Motor neuron (in vitro differentiated cells): ENCODE data around the gene HDAC10. TPM values are rescaled to one million over a fixed set of nuclear protein-coding genes. Genes with fewer than 3 reads are reported as not detected.

Experiments
- ATAC-seq, 8 experiments: fragments of 200-7000 bp; cut with Tn5 transposase; replicated peaks in 6 of 8; 2 replicates each; pipeline ENCODE4 v1.8.0; 2021; ENCODE audit warnings: mild to moderate bottlenecking in 8 of 8, moderate library complexity in 8 of 8
- H3K27ac ChIP-seq, 2 donors: fragments of 250-450 bp; sonication (Bioruptor Pico); 2 replicates each; pipeline ENCODE4 v1.9.0; 2021; ENCODE audit warnings: antibody characterized with exemption in 2 of 2, mild to moderate bottlenecking in 2 of 2, moderate library complexity in 1 of 2
- H3K4me1 ChIP-seq, 2 donors: fragments of 250-450 bp; sonication (Bioruptor Pico); replicated peaks in 1 of 2; 2 replicates each; pipeline ENCODE4 v1.6.1; 2021; ENCODE audit warnings: antibody characterized with exemption in 2 of 2, mild to moderate bottlenecking in 2 of 2, moderate library complexity in 1 of 2
- H3K4me3 ChIP-seq, 5 donors: fragments of 250-450 bp; sonication (Bioruptor Pico); 2 replicates each; pipeline ENCODE4 v1.9.0; 2021; ENCODE audit warnings: antibody characterized with exemption in 5 of 5, mild to moderate bottlenecking in 5 of 5, moderate library complexity in 4 of 5
- WGBS, 10 experiments: fragments of 450-650 bp; shearing (Covaris generic); methylation state at CpG; one replicate each; pipeline ENCODE4 v1.0.0; 2022; 5-methylcytosine and 5-hydroxymethylcytosine counted together
- in situ Hi-C, 9 experiments: fragments of 400-800 bp; cut with MboI; loops; one replicate each; pipeline ENCODE4 v1.15.0; 2021; ENCODE audit warnings: low sequenced_read_pairs in 9 of 9, low pct_unique_long_range_greater_than_20kb in 2 of 9; ENCODE audit not compliant: unreplicated experiment in 9 of 9
- total RNA-seq, 8 experiments: library from RNA; unstranded; fragments of 300-600 nt; gene quantifications; 2 replicates each; pipeline versions ENCODE4 v1.2.3 to v1.2.4, GENCODE V29; 2022

HDAC10 gene
- total RNA-seq, 8 experiments from 2014 or later = 9.0 to 46.4 (median 16.2) TPM

GRCh38 chr22:50227579-50228215 is 23.4 kb downstream of the HDAC10 start:
- peak in 2 of 8 experiments; percentile 10 to 15 for ATAC-seq
- H3K4me3 ChIP-seq = no peak overlapping the region
- in situ Hi-C loops = no loop called here

GRCh38 chr22:50226875-50227165 is 24.2 kb downstream of the HDAC10 start:
- no peak overlapping the region for H3K27ac ChIP-seq
- WGBS, 10 experiments = no CpG with 5 or more reads among the region's 18 CpGs
- no peak for ATAC-seq
- in situ Hi-C loops = no loop called here
- H3K4me1 ChIP-seq = no peaks in the 10 kb centered on the region
- H3K4me3 ChIP-seq = no peak overlapping the region

More at GRCh38 chr22:50227579-50228215, 23.4 kb downstream of the HDAC10 start:
- Histone ChIP-seq H3K4me1 (no peaks in the 10 kb centered on the region), H3K27ac (no peak overlapping the region)
- WGBS, 10 experiments = 93 to 100% (median 100%) methylated on average over 1 to 5 of the region's 25 CpGs; no CpG with 5 or more reads in 4 of the 10 experiments

- Histone ChIP-seq H3K27ac (no peak overlapping the region), H3K4me3 (no peak overlapping the region), H3K4me1 (no peaks in the 10 kb centered on the region)
- in situ Hi-C loops = no loop called here
- 87 to 100% (median 95%) methylated on average over 1 to 7 of the region's 31 CpGs; no CpG with 5 or more reads in 6 of the 10 experiments for WGBS, 10 experiments
- ATAC-seq = peak in 2 of 8 experiments; percentile 12
Observed at GRCh38 chr22:50226063-50226874, 24.8 kb downstream of the HDAC10 start.

- no peaks in the 10 kb centered on the region for H3K4me1 ChIP-seq
- ATAC-seq = no peak
- H3K27ac ChIP-seq = no peak overlapping the region
- WGBS, 10 experiments = 80 to 100% (median 95%) methylated on average over 1 to 4 of the region's 24 CpGs; no CpG with 5 or more reads in 5 of the 10 experiments
- H3K4me3 ChIP-seq = no peak overlapping the region
- in situ Hi-C loops = no loop called here
Observed at GRCh38 chr22:50225200-50225969, 25.7 kb downstream of the HDAC10 start.

GRCh38 chr22:50224071-50224470 is 27.0 kb downstream of the HDAC10 start:
- 71 to 100% (median 89%) methylated on average over 1 to 11 of the region's 16 CpGs; no CpG with 5 or more reads in 3 of the 10 experiments for WGBS, 10 experiments
- Histone ChIP-seq H3K27ac (no peak overlapping the region), H3K4me1 (no peaks in the 10 kb centered on the region), H3K4me3 (no peak overlapping the region)
- in situ Hi-C loops = no loop called here
- ATAC-seq = no peak

- Histone ChIP-seq H3K4me1 (no peaks in the 10 kb centered on the region), H3K4me3 (no peak overlapping the region), H3K27ac (no peak overlapping the region)
- ATAC-seq = no peak
- 60 to 82% (median 60%) methylated on average over 2 of the region's 8 CpGs; no CpG with 5 or more reads in 7 of the 10 experiments for WGBS, 10 experiments
- in situ Hi-C loops = no loop called here
Observed at GRCh38 chr22:50222508-50222907, 28.6 kb downstream of the HDAC10 start.

- Histone ChIP-seq H3K4me1 (no peaks in the 10 kb centered on the region), H3K4me3 (no peak overlapping the region), H3K27ac (no peak overlapping the region)
- in situ Hi-C loops = no loop called here
- ATAC-seq = no peak
- WGBS, 10 experiments = 40 to 100% (median 94%) methylated on average over 1 to 10 of the region's 19 CpGs; no CpG with 5 or more reads in 6 of the 10 experiments
Observed at GRCh38 chr22:50221410-50222300, 29.4 kb downstream of the HDAC10 start.

- no peak for ATAC-seq
- 93 to 100% (median 97%) methylated on average over 2 to 7 of the region's 45 CpGs; no CpG with 5 or more reads in 7 of the 10 experiments for WGBS, 10 experiments
Observed at GRCh38 chr22:50220603-50221409, 30.3 kb downstream of the HDAC10 start.

GRCh38 chr22:50219800-50220602 is 31.1 kb downstream of the HDAC10 start:
- no peak for ATAC-seq
- WGBS, 10 experiments = 63 to 100% (median 93%) methylated on average over 1 to 4 of the region's 25 CpGs; no CpG with 5 or more reads in 7 of the 10 experiments
- Histone ChIP-seq H3K4me3 (no peak overlapping the region), H3K4me1 (no peaks in the 10 kb centered on the region), H3K27ac (no peak overlapping the region)
- in situ Hi-C loops = no loop called here

More at GRCh38 chr22:50220603-50221409, 30.3 kb downstream of the HDAC10 start:
- in situ Hi-C loops = no loop called here
- Histone ChIP-seq H3K4me1 (no peaks in the 10 kb centered on the region), H3K4me3 (no peak overlapping the region), H3K27ac (no peak overlapping the region)

- in situ Hi-C loops = no loop called here
Observed at GRCh38 chr22:50218996-50219727, 31.9 kb downstream of the HDAC10 start.

More at GRCh38 chr22:50218996-50219727, 31.9 kb downstream of the HDAC10 start:
- ATAC-seq = peak; percentile 69 to 92 (median 90)
- no peak overlapping the region for H3K4me3 ChIP-seq
- no peak overlapping the region for H3K27ac ChIP-seq
- WGBS, 10 experiments = 40 to 70% (median 69%) methylated on average over 1 to 10 of the region's 42 CpGs; no CpG with 5 or more reads in 6 of the 10 experiments
- H3K4me1 ChIP-seq = no peaks in the 10 kb centered on the region
